ENCODE results near the gene SGTB. TPM values are rescaled to one million over a fixed set of nuclear protein-coding genes. Genes with fewer than 3 reads are reported as not detected.

SGTB gene
- total RNA-seq, 2 experiments from 2014 or later = 17.0 to 18.5 TPM

- ATAC-seq (no peak), DNase-seq (no peak)
- Mint-ChIP-seq H3K36me3 (ENCODE audit: low read depth) (peaks cover 29% of the 10 kb centered on the region), H3K4me1 (ENCODE audit: low read depth) (peaks cover 10% of the 10 kb centered on the region), H3K27me3 (no peaks in the 10 kb centered on the region), H3K9me3 (peaks cover 2% of the 10 kb centered on the region), H3K27ac (no peak overlapping the region), H3K4me3 (no peak overlapping the region)
- CTCF ChIA-PET = no interaction called here
- intact Hi-C loops (cut with micrococcal nuclease) = no loop called here
- POLR2A ChIA-PET = no interaction called here
- TF ChIP-seq CTCF (IDR thresholded peaks at IDR 0.05) = no peak
These were observed 45.7 kb upstream of the SGTB start for GRCh38 chr5:65767565-65767964.

GRCh38 chr5:65766781-65767180 lies 44.9 kb upstream of the SGTB start:
- H3K27ac Mint-ChIP-seq = no peak overlapping the region
- ATAC-seq = no peak
- peaks cover 10% of the 10 kb centered on the region for H3K4me1 Mint-ChIP-seq (ENCODE audit: low read depth)
- H3K4me3 Mint-ChIP-seq = no peak overlapping the region
- ChIA-PET POLR2A (no interaction called here), CTCF (no interaction called here)
- no peaks in the 10 kb centered on the region for H3K27me3 Mint-ChIP-seq
- peaks cover 29% of the 10 kb centered on the region for H3K36me3 Mint-ChIP-seq (ENCODE audit: low read depth)
- DNase-seq = no peak
- intact Hi-C loops (cut with micrococcal nuclease) = no loop called here
- H3K9me3 Mint-ChIP-seq = peaks cover 2% of the 10 kb centered on the region
- TF ChIP-seq CTCF (IDR thresholded peaks at IDR 0.05) = no peak

- H3K36me3 Mint-ChIP-seq (ENCODE audit: low read depth) = peaks cover 29% of the 10 kb centered on the region
- no peak for TF ChIP-seq CTCF (IDR thresholded peaks at IDR 0.05)
- peaks cover 2% of the 10 kb centered on the region for H3K9me3 Mint-ChIP-seq
- H3K4me1 Mint-ChIP-seq (ENCODE audit: low read depth) = peaks cover 10% of the 10 kb centered on the region
- CTCF ChIA-PET = interaction anchor here (0.7 to 1.4 kb wide), 2 partner anchors 24 to 233 kb away, joined by 3 to 4 read pairs; no protein-coding TSS in a partner anchor
- intact Hi-C loops (cut with micrococcal nuclease) = no loop called here
- POLR2A ChIA-PET = no interaction called here
- DNase-seq (peak; percentile 13), ATAC-seq (peak; percentile 74)
- no peak overlapping the region for H3K27ac Mint-ChIP-seq
- H3K4me3 Mint-ChIP-seq = no peak overlapping the region
- H3K27me3 Mint-ChIP-seq = no peaks in the 10 kb centered on the region
These were observed 44.3 kb upstream of the SGTB start for GRCh38 chr5:65766175-65766574.

GRCh38 chr5:65765582-65765981 lies 43.7 kb upstream of the SGTB start:
- ChIA-PET CTCF (interaction anchor here (1.4 kb wide), 1 partner anchor 23 kb away, joined by 4 read pairs; no protein-coding TSS in a partner anchor), POLR2A (no interaction called here)
- H3K4me3 Mint-ChIP-seq = no peak overlapping the region
- no peaks in the 10 kb centered on the region for H3K27me3 Mint-ChIP-seq
- no peak for ATAC-seq
- no peak for DNase-seq
- no peak for TF ChIP-seq CTCF (IDR thresholded peaks at IDR 0.05)
- intact Hi-C loops (cut with micrococcal nuclease) = no loop called here
- H3K36me3 Mint-ChIP-seq (ENCODE audit: low read depth) = peaks cover 31% of the 10 kb centered on the region
- peaks cover 14% of the 10 kb centered on the region for H3K4me1 Mint-ChIP-seq (ENCODE audit: low read depth)
- H3K9me3 Mint-ChIP-seq = peaks cover 2% of the 10 kb centered on the region
- no peak overlapping the region for H3K27ac Mint-ChIP-seq

- Mint-ChIP-seq H3K27ac (no peak overlapping the region), H3K4me1 (ENCODE audit: low read depth) (peaks cover 10% of the 10 kb centered on the region), H3K9me3 (no peaks in the 10 kb centered on the region), H3K27me3 (no peaks in the 10 kb centered on the region), H3K36me3 (ENCODE audit: low read depth) (peaks cover 22% of the 10 kb centered on the region), H3K4me3 (no peak overlapping the region)
- ATAC-seq (no peak), DNase-seq (no peak)
- POLR2A ChIA-PET = no interaction called here
- no peak for TF ChIP-seq CTCF (IDR thresholded peaks at IDR 0.05)
- intact Hi-C loops (cut with micrococcal nuclease) = no loop called here
- CTCF ChIA-PET = interaction anchor here (1.3 to 1.8 kb wide), 3 partner anchors 10 to 18 kb away, joined by 3 to 6 read pairs (median 5); no protein-coding TSS in a partner anchor
These were observed 40.3 kb upstream of the SGTB start for GRCh38 chr5:65762234-65762633.

Data from activated CD8-positive, alpha-beta T cell treated with anti-CD3 and anti-CD28 coated beads for 36 hours (primary cell).